HG03432 (cell line): ENCODE results near the gene SHROOM3.
"Not testable (repeated sequence)": the region's sequence is repeated elsewhere in the genome, so short reads cannot be mapped to it uniquely, and the experiment has no call there.

ENCODE experiments used
- ATAC-seq: cut with Tn5 transposase; IDR thresholded peaks from one replicate; pipeline ENCODE4 v1.9.1; 2021; ENCODE audit warnings: mild to moderate bottlenecking, moderate library complexity; ENCODE audit not compliant: unreplicated experiment

SHROOM3 gene

DNA sequence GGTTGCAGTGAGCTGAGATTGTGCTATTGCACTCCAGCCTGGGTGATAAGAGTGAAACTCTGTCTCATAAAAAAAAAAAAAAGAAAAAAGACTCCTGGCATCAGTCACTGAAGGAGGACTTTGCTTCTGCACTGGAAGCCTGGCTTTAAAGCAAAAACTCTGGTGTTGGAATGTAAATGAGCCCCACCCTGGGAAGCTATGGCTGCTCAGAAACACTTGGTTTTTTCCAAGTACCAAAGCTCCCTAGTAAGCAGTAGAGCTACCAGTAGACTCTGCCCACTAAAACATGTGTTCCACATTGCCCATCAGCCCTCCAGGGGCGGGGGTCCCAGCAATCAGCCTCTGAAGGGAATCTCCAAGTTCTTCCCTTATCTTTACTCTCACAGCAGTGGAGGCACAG lies 154.4 kb downstream of the SHROOM3 start:
- ATAC-seq, result no peak

GRCh38 chr4:76589872-76590797 lies 155.1 kb downstream of the SHROOM3 start:
- ATAC-seq, result no peak

- ATAC-seq, result no peak
Measured at GRCh38 chr4:76590798-76591281, 155.8 kb downstream of the SHROOM3 start.

DNA sequence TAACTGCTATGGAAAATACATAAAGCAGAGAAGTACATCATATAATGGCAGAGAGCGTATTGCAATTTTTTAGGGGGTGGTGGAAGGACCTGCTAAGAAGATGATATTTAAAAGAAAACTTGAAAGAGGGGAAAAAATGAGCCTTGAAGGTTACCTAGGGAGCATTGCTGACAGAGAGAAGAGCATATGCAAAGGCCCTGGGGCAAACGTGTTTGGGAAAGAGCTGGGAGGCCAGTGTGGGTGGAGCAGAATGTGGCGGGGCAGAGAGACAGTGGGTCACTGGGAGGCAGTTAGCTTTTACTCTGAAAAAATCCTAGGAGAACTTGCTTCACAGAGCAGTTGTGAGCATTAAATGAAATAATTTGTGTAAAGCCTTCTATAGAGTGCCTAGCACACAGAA lies 157.0 kb downstream of the SHROOM3 start:
- ATAC-seq, result no peak

GRCh38 chr4:76592460-76592859 lies 157.4 kb downstream of the SHROOM3 start:
- no peak for ATAC-seq

GRCh38 chr4:76594173-76594572 lies 159.1 kb downstream of the SHROOM3 start:
- no peak for ATAC-seq

DNA sequence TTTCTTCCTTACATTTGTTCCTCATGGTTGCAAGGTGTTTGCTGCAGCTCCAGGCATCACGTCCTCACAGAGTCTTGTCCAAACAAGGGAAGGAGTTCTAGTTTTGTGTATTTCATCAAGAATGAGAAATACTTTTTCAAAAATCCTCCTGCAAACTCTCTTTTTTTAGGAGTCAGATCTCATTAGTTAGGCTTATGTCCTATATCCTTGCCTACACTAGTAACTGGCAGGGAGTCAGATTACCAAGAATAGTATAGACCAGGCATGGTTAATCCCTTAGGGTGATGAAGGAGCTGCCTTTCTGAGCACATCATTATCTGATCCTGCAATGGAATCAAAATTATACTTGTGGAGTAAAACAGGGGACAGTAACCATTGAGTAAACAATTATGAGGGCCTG lies 160.4 kb downstream of the SHROOM3 start:
- no peak for ATAC-seq

DNA sequence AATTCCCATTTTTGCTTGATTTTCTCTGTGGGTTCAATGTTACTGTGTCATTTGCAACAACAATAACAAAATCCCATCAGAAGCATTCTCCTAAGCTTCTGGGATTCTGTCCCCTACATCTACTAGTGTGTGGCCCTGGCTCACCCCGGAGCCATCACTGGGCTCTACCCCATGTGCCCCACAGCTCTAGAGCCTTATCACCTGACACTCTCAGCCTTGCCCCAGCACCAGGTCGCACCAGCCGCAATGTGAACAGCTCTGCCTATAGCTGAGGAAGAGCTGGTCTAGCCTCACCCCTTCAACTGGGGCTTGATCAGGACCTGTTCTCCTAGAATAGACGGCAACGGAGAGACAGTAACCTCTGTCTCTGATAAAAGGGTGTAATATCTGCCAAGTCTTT lies 161.7 kb downstream of the SHROOM3 start:
- ATAC-seq, result no peak

DNA sequence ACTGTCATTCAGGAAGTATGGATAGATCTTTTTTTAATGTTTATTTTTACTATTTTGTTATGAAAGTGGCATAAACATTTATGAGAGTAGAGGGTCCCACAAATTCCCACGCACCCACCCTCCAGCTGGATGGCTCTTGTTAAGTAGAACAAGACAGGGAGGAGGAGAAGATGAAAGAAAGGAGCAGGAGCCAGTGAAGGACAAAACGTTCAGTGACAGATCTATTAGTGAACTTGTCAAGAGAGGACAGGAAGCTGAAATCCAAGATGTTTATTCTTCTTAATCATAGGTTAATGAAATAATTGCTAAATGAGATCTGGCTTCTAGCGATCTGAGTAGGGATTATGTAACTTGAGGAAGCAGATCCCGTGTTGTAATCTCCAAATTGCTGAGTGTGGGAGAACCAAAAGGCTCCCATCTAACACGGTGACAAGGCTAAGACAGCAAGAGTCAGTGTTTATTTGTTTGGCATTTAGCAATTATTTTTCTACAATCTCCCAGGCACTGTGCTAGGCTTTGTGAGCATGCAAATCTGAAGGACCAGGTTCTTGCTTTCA lies 162.5 kb downstream of the SHROOM3 start:
- ATAC-seq, result no peak

- ATAC-seq, result no peak
Measured at GRCh38 chr4:76600447-76600846, 165.4 kb downstream of the SHROOM3 start.

- no peak for ATAC-seq
Measured at GRCh38 chr4:76601791-76602190, 166.8 kb downstream of the SHROOM3 start.

DNA sequence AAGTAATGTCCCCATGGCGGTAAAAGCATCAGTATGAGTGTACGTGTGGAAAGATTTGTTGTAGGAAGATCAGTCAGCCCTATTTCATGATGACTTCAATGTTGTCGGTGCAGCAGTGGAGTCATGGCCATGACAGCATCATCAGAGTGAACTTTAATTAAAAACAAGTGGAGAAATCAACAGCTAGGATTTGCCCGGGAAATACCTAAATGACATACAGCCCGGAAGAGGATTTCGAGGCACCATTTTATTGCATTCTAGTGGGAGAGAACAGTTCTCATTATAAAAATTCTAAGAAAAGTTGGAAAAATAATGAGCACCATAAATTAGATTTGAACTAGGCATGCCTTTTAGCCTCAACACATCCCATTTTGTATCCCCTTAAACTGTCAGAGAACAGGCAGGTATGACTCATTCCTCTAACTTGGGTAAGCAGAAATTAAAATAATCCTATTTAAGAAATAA lies 170.1 kb downstream of the SHROOM3 start:
- no peak for ATAC-seq

GRCh38 chr4:76606645-76607265 lies 171.7 kb downstream of the SHROOM3 start:
- ATAC-seq, result no peak

- ATAC-seq, result peak; percentile 96
Measured at GRCh38 chr4:76607266-76607799, 172.3 kb downstream of the SHROOM3 start.

DNA sequence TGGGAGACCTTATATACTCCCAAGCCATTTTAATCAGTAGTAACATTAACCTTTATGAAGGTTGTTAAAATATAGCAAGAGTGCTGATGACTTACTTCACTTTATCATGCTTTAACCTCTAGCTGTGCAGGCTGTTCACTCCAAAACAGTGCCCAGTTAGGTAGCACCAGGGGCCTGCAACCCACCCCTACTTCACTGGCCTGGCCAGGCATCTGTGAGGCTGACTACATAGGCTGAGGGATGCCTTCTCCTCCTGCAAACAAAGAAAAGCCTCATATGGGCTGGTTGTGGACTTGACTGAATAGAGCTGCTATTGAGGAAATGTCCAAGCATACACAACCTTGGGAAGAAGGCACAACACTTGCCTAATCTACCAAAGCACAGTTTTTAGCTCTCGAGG lies 172.8 kb downstream of the SHROOM3 start:
- ATAC-seq, result no peak

DNA sequence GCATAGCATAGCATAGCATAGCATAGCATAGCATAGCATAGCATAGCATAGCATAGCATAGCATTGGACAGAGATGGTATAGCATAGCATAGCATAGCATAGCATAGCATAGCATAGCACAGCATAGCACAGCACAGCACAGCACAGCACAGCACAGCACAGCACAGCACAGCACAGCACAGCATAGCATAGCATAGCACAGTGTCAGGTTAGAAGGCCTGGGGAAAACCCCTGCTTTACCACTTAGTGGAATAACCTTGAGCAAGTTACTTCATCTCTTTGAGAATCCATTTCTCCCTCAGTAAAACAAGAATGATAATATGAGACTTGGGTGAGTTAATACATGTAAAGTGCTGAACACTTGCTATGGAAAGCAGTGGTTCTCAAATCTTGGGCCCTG lies 173.5 kb downstream of the SHROOM3 start:
- ATAC-seq, result not testable (repeated sequence)

GRCh38 chr4:76610751-76611547 lies 175.9 kb downstream of the SHROOM3 start:
- no peak for ATAC-seq

- ATAC-seq, result no peak
Measured at GRCh38 chr4:76611616-76612207, 176.7 kb downstream of the SHROOM3 start.

DNA sequence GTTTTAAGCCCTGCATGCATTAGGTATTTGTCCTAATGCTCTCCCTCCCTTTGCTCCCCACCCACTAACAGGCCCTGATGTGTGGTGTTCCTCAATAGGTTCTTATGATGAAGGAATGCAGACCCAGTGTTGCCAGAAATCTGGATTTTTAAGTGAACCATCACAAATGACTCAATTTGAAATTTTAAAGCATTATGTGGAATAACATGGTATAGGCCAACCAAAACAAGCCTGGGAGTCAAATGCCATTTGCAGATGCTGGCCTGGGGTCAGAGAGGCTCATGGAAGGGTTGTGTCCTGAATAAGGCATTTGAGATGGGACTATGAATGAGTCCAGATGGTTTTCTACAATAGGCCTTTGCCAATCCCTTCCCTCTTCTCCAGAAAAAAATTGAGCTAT lies 179.6 kb downstream of the SHROOM3 start:
- no peak for ATAC-seq

GRCh38 chr4:76615999-76616398 lies 181.0 kb downstream of the SHROOM3 start:
- no peak for ATAC-seq
